ENCODE measurements around the gene AGBL3. TPM values are rescaled to one million over a fixed set of nuclear protein-coding genes. Genes with fewer than 3 reads are reported as not detected.

AGBL3 gene
- total RNA-seq, 2 experiments from 2014 or later = 2.2 to 2.5 TPM

DNA sequence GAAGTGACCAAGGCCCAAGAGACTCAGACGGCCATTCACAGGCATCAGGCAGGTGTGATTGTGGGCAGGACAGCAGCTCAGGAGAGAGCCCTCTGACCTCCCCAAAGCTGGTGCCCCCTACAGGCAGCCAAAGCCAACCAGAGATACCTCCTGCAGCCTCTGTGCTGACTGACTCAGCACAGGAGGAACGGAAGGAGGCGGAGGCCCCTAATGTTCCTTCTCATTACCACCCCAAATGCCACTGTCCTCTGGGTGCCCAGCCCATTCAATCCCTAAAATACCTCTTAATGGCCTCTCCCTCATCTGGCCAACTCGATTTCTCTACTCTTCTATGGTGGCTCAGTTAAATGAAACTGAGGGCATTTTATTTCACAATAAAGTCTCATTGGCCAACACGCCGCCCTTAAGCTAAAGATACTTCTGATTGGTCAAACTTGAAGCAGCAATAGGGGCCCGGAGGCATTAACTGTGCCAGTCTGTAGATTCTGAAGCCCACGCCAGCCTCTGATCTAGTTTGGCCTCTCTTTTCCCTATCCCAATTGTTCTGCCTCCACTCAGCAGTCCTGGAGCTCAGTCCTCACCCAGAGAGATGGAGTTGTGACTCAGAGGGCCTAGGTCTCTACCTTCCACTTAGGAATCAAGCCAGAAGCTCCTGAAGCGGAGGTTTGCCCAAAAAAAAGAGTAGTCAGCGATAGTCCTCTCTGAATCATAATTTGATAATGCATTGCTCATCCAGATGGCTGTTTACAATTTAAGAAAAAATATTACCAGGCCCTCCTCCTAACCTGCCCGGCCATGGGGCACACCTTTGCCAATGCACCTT, 183.0 kb downstream of the AGBL3 start:
- Mint-ChIP-seq H3K27me3 (no peaks in the 10 kb centered on the region), H3K27ac (peak overlapping the region; percentile 94), H3K4me3 (peak overlapping the region; percentile 91), H3K4me1 (ENCODE audit: low read depth) (peaks cover 48% of the 10 kb centered on the region), H3K9me3 (no peaks in the 10 kb centered on the region), H3K36me3 (ENCODE audit: low read depth) (peaks cover 56% of the 10 kb centered on the region)
- TF ChIP-seq, protein P1, sequence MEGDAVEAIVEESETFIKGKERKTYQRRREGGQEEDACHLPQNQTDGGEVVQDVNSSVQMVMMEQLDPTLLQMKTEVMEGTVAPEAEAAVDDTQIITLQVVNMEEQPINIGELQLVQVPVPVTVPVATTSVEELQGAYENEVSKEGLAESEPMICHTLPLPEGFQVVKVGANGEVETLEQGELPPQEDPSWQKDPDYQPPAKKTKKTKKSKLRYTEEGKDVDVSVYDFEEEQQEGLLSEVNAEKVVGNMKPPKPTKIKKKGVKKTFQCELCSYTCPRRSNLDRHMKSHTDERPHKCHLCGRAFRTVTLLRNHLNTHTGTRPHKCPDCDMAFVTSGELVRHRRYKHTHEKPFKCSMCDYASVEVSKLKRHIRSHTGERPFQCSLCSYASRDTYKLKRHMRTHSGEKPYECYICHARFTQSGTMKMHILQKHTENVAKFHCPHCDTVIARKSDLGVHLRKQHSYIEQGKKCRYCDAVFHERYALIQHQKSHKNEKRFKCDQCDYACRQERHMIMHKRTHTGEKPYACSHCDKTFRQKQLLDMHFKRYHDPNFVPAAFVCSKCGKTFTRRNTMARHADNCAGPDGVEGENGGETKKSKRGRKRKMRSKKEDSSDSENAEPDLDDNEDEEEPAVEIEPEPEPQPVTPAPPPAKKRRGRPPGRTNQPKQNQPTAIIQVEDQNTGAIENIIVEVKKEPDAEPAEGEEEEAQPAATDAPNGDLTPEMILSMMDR (IDR thresholded peaks at IDR 0.05) = no peak
- Histone ChIP-seq H3K9me3 (ENCODE audit: control insufficient read depth in 1 of 2, insufficient read depth in 1 of 2, low read length in 2 of 2) (no peaks in the 10 kb centered on the region), H3K4me3 (ENCODE audit: low read length) (peak overlapping the region; percentile 82), H3K4me1 (ENCODE audit: insufficient read depth, low read length) (peaks cover 47% of the 10 kb centered on the region), H3K27me3 (ENCODE audit: control insufficient read depth in 1 of 2, insufficient read depth in 2 of 2, low read length in 2 of 2) (no peaks in the 10 kb centered on the region), H3K27ac (ENCODE audit: low read depth in 1 of 2, low read length in 2 of 2) (peak overlapping the region; percentile 94), H3K36me3 (ENCODE audit: insufficient read depth, low read length) (peaks cover 42% of the 10 kb centered on the region)
- CTCF ChIA-PET = interaction anchor here (0.5 to 3.8 kb wide), 9 partner anchors 9 to 536 kb away, joined by 3 to 53 read pairs (median 5); partner anchors contain the start of genes AGBL3 and TMEM140
- intact Hi-C loops (cut with DNase I, micrococcal nuclease) = loop anchor here (2.0 to 10.0 kb wide), 6 partner anchors 43 to 715 kb away; partner anchors contain the start of genes WDR91 (in 2 of the 2), AGBL3 (in 1 of the 2), AKR1B1 (in 1 of the 2) and BPGM (in 1 of the 2)
- DNase-seq (peak in 12 of 14 experiments; percentile 33 to 80 (median 56)), ATAC-seq (ENCODE audit: poor library complexity) (peak; percentile 31)
- POLR2A ChIA-PET = interaction anchor here (0.8 to 4.2 kb wide), 12 partner anchors 9 to 523 kb away, joined by 3 to 111 read pairs (median 4); partner anchors contain the start of genes AGBL3, BPGM, TMEM140 and WDR91

DNA sequence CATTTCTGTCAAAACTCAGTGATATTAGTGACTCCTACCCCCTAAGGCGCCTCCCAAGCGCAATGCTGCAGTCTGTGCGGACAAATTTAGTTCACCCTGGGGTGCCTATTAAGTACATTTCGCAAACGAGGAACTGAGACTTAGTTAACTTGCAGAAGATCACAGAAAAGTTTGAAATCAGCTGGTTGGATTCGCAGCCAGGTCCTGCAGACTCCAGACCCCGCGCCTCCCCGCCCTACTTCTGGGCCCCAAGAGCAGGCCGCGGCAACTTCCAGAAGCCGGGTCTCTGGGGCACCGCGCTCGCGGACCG, 183.6 kb downstream of the AGBL3 start:
- ChIA-PET POLR2A (interaction anchor here (0.6 to 4.2 kb wide), 16 partner anchors 10 to 523 kb away, joined by 3 to 111 read pairs (median 4); partner anchors contain the start of genes AGBL3, BPGM, NUP205 and TMEM140), CTCF (interaction anchor here (1.3 to 3.8 kb wide), 9 partner anchors 10 to 537 kb away, joined by 3 to 53 read pairs (median 8); partner anchors contain the start of genes AGBL3 and TMEM140)
- H3K4me1 Mint-ChIP-seq (ENCODE audit: low read depth) = peaks cover 48% of the 10 kb centered on the region
- H3K36me3 Mint-ChIP-seq (ENCODE audit: low read depth) = peaks cover 50% of the 10 kb centered on the region
- H3K27me3 ChIP-seq (ENCODE audit: control insufficient read depth in 1 of 2, insufficient read depth in 2 of 2, low read length in 2 of 2) = no peaks in the 10 kb centered on the region
- intact Hi-C loops (cut with DNase I, micrococcal nuclease) = loop anchor here (1.0 to 10.0 kb wide), 9 partner anchors 22 to 715 kb away; partner anchors contain the start of genes AGBL3 (in 2 of the 2), WDR91 (in 2 of the 2), AKR1B1 (in 1 of the 2) and BPGM (in 1 of the 2)
- H3K27me3 Mint-ChIP-seq = no peaks in the 10 kb centered on the region
- peak overlapping the region; percentile 94 for H3K27ac Mint-ChIP-seq
- H3K4me3 Mint-ChIP-seq = peak overlapping the region; percentile 91
- H3K36me3 ChIP-seq (ENCODE audit: insufficient read depth, low read length) = peaks cover 36% of the 10 kb centered on the region
- peak overlapping the region; percentile 94 for H3K27ac ChIP-seq (ENCODE audit: low read depth in 1 of 2, low read length in 2 of 2)
- peaks cover 47% of the 10 kb centered on the region for H3K4me1 ChIP-seq (ENCODE audit: insufficient read depth, low read length)
- peak overlapping the region; percentile 82 for H3K4me3 ChIP-seq (ENCODE audit: low read length)
- peak; percentile 12 for ATAC-seq (ENCODE audit: poor library complexity)
- TF ChIP-seq, protein P1 (IDR thresholded peaks at IDR 0.05) = no peak
- DNase-seq = peak in 2 of 14 experiments; percentile 48 to 66
- no peaks in the 10 kb centered on the region for H3K9me3 ChIP-seq (ENCODE audit: control insufficient read depth in 1 of 2, insufficient read depth in 1 of 2, low read length in 2 of 2)
- H3K9me3 Mint-ChIP-seq = no peaks in the 10 kb centered on the region

DNA sequence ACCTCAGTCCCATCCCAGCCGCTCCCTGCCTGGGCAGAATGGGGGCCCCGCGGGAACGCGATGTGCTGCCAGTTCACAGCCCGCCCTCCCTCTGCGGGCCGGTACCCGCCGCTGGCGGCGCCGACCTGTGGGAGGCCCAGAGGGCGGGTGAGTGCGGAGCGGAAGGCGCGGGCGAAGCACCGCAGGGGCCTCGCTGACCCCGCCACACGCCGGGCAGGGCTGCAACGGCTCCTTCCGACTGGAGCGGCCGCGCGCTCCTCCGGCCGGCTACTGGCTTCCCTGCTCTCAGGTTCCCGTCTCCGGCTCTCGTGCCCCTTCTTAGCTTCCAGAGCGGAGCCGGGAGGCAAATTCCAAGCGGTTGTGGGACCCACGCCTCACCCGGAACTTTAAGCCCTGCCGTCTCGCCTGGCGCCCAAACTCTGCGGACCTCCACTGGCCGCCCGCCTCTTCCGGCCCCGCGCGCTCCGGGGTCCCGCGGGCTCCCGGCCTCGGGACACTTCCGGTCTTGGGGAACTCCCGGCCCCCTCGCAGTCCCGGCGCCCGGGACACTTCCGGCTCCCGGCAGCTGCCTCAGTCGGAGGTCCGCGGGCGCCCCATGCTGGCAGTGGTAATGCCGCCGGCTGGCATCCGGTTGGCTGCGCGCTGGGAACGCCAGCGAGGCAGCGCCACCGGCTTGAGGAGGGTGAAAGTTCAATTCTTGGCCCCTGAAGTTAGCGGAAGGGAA, 184.1 kb downstream of the AGBL3 start, which contains the start of gene CYREN:
Gene CYREN, minus strand, starts transcription at position 434 of the 724 bp plus-strand sequence. CDS start 1,785 bp downstream, outside the sequence.
- CTCF ChIA-PET = interaction anchor here (0.5 to 3.8 kb wide), 24 partner anchors 8 to 713 kb away, joined by 3 to 53 read pairs (median 4); partner anchors contain the start of genes AGBL3, TMEM140 and WDR91
- Mint-ChIP-seq H3K4me1 (ENCODE audit: low read depth) (peaks cover 48% of the 10 kb centered on the region), H3K27me3 (no peaks in the 10 kb centered on the region), H3K4me3 (peak within 1 kb of the TSS; percentile 91), H3K9me3 (no peaks in the 10 kb centered on the region), H3K27ac (peak within 1 kb of the TSS; percentile 94), H3K36me3 (ENCODE audit: low read depth) (peaks cover 45% of the 10 kb centered on the region)
- Histone ChIP-seq H3K36me3 (ENCODE audit: insufficient read depth, low read length) (peaks cover 32% of the 10 kb centered on the region), H3K27me3 (ENCODE audit: control insufficient read depth in 1 of 2, insufficient read depth in 2 of 2, low read length in 2 of 2) (no peaks in the 10 kb centered on the region), H3K27ac (ENCODE audit: low read depth in 1 of 2, low read length in 2 of 2) (peak within 1 kb of the TSS; percentile 94), H3K4me1 (ENCODE audit: insufficient read depth, low read length) (peaks cover 47% of the 10 kb centered on the region), H3K9me3 (ENCODE audit: control insufficient read depth in 1 of 2, insufficient read depth in 1 of 2, low read length in 2 of 2) (no peaks in the 10 kb centered on the region), H3K4me3 (ENCODE audit: low read length) (peak within 1 kb of the TSS; percentile 82)
- TF ChIP-seq, protein P1 (IDR thresholded peaks at IDR 0.05) = peak; percentile 76
- peak; percentile 75 to 95 (median 87) for DNase-seq
- peak; percentile 77 for ATAC-seq (ENCODE audit: poor library complexity)
- intact Hi-C loops (cut with DNase I, micrococcal nuclease) = loop anchor here (1.0 to 5.0 kb wide), 3 partner anchors 22 to 538 kb away; partner anchors contain the start of genes AGBL3 (in 1 of the 2) and TMEM140 (in 1 of the 2)
- POLR2A ChIA-PET = interaction anchor here (0.6 to 4.2 kb wide), 19 partner anchors 10 to 535 kb away, joined by 3 to 111 read pairs (median 4); partner anchors contain the start of genes AGBL3, BPGM, NUP205 and TMEM140
